IPS DF 4.7 (cell line): Measurements from ENCODE around the gene AURKAIP1.
"Not testable (repeated sequence)": the region's sequence is repeated elsewhere in the genome, so short reads cannot be mapped to it uniquely, and the experiment has no call there.

Source experiments
- DNase-seq: peaks from one replicate; pipeline ENCODE4 v3.0.0-alpha.2; 2013; ENCODE audit warnings: low spot score; ENCODE audit errors: extremely low read depth

AURKAIP1 gene

GRCh38 chr1:1374929-1375662 is at the start of gene AURKAIP1:
Gene AURKAIP1, minus strand, starts transcription at chr1:1375207. Its CDS starts 451 bp downstream, at chr1:1374756.
- DNase-seq = peak; percentile 99

GRCh38 chr1:1424707-1425106 is 49.7 kb upstream of the AURKAIP1 start:
- DNase-seq = no peak

GRCh38 chr1:1423245-1423597 is 48.2 kb upstream of the AURKAIP1 start:
- DNase-seq = no peak

- DNase-seq = no peak
Measured at GRCh38 chr1:1422465-1423244, 47.6 kb upstream of the AURKAIP1 start.

GRCh38 chr1:1421907-1422464 is 47.0 kb upstream of the AURKAIP1 start:
- DNase-seq = no peak

GRCh38 chr1:1421147-1421906 is 46.3 kb upstream of the AURKAIP1 start, which contains the start of gene ANKRD65:
Gene ANKRD65, minus strand, starts transcription at chr1:1421276. Its CDS starts 271 bp downstream, at chr1:1421005.
- DNase-seq = no peak

GRCh38 chr1:1420654-1421141 is 45.7 kb upstream of the AURKAIP1 start:
- DNase-seq = no peak

- no peak for DNase-seq
Measured at GRCh38 chr1:1419813-1420653, 45.0 kb upstream of the AURKAIP1 start.

GRCh38 chr1:1419363-1419812 is 44.4 kb upstream of the AURKAIP1 start:
- no peak for DNase-seq

- no peak for DNase-seq
Measured at GRCh38 chr1:1418464-1419362, 43.7 kb upstream of the AURKAIP1 start.

- DNase-seq = not testable (repeated sequence)
Measured at GRCh38 chr1:1417825-1418463, 42.9 kb upstream of the AURKAIP1 start.

GRCh38 chr1:1417396-1417795 is 42.4 kb upstream of the AURKAIP1 start:
- not testable (repeated sequence) for DNase-seq

- DNase-seq = no peak
Measured at GRCh38 chr1:1415751-1416150, 40.7 kb upstream of the AURKAIP1 start.

GRCh38 chr1:1412311-1412902 is 37.4 kb upstream of the AURKAIP1 start:
- DNase-seq = not testable (repeated sequence)

GRCh38 chr1:1411626-1412025 is 36.6 kb upstream of the AURKAIP1 start:
- no peak for DNase-seq

- not testable (repeated sequence) for DNase-seq
Measured at GRCh38 chr1:1410238-1410637, 35.2 kb upstream of the AURKAIP1 start.

- no peak for DNase-seq
Measured at GRCh38 chr1:1407636-1408318, 32.8 kb upstream of the AURKAIP1 start.
